NCI-H510A treated with DMSO at 0.1 percent for 48 hours (cell line): ENCODE measurements around the gene RSBN1.
"Not testable (repeated sequence)": the region's sequence is repeated elsewhere in the genome, so short reads cannot be mapped to it uniquely, and the experiment has no call there.

Experiments used
- DNase-seq: peaks from one replicate; lab custom pipeline; 2025; lab: John Stamatoyannopoulos, UW

The RSBN1 gene

GRCh38 chr1:113782406-113782805, 29.9 kb downstream of the RSBN1 start:
- no peak for DNase-seq

- DNase-seq: no peak
Observed at GRCh38 chr1:113780374-113781146, 31.7 kb downstream of the RSBN1 start.

GRCh38 chr1:113779542-113779941, 32.7 kb downstream of the RSBN1 start:
- no peak for DNase-seq

- no peak for DNase-seq
Observed at GRCh38 chr1:113777561-113777960, 34.7 kb downstream of the RSBN1 start.

GRCh38 chr1:113770031-113770430, 42.2 kb downstream of the RSBN1 start:
- DNase-seq: no peak

GRCh38 chr1:113769601-113769970, 42.7 kb downstream of the RSBN1 start:
- no peak for DNase-seq

- no peak for DNase-seq
Observed at GRCh38 chr1:113768916-113769600, 43.2 kb downstream of the RSBN1 start.

GRCh38 chr1:113765306-113766230, 46.7 kb downstream of the RSBN1 start:
- no peak for DNase-seq

GRCh38 chr1:113763661-113764060, 48.6 kb downstream of the RSBN1 start:
- no peak for DNase-seq

GRCh38 chr1:113761937-113762336, 50.3 kb downstream of the RSBN1 start:
- DNase-seq: no peak

- no peak for DNase-seq
Observed at GRCh38 chr1:113760102-113761080, 51.9 kb downstream of the RSBN1 start.

GRCh38 chr1:113759333-113760101, 52.8 kb downstream of the RSBN1 start, which contains the start of gene PHTF1:
Gene PHTF1 (minus strand): TSS chr1:113759486. CDS start chr1:113758703, 783 bp downstream.
- DNase-seq: peak; percentile 58

GRCh38 chr1:113758631-113759332, 53.5 kb downstream of the RSBN1 start:
- DNase-seq: no peak

GRCh38 chr1:113756461-113756860, 55.8 kb downstream of the RSBN1 start:
- DNase-seq: no peak

- DNase-seq: not testable (repeated sequence)
Observed at GRCh38 chr1:113753333-113753732, 58.9 kb downstream of the RSBN1 start.

GRCh38 chr1:113751516-113751915, 60.8 kb downstream of the RSBN1 start:
- DNase-seq: no peak

- no peak for DNase-seq
Observed at GRCh38 chr1:113751114-113751513, 61.2 kb downstream of the RSBN1 start.

GRCh38 chr1:113749402-113749801, 62.9 kb downstream of the RSBN1 start:
- no peak for DNase-seq

- no peak for DNase-seq
Observed at GRCh38 chr1:113747376-113747775, 64.9 kb downstream of the RSBN1 start.

GRCh38 chr1:113745425-113745824, 66.9 kb downstream of the RSBN1 start:
- no peak for DNase-seq
